DOHH2 (cell line): ENCODE measurements around the gene FABP1.

Source experiments
- H3F3A ChIP-seq: fragments of 200-600 bp; sonication (generic), shearing (Covaris generic); 2 replicates; pipeline ENCODE4 v1.6.0; 2016; ENCODE audit warnings: antibody characterized with exemption, mild to moderate bottlenecking; ENCODE audit not compliant: control insufficient read depth, insufficient read depth
- H3K27ac ChIP-seq: fragments of 200-600 bp; sonication (generic); 2 replicates; pipeline ENCODE4 v1.5.1; 2014; ENCODE audit warnings: low read depth, mild to moderate bottlenecking, low read length, moderate library complexity
- H3K27me3 ChIP-seq: fragments of 200-600 bp; sonication (generic); 2 replicates; pipeline ENCODE4 v1.6.1; 2014; ENCODE audit warnings: mild to moderate bottlenecking, low read length, mixed read lengths; ENCODE audit not compliant: control insufficient read depth
- H3K36me3 ChIP-seq: fragments of 200-600 bp; sonication (generic); 2 replicates; pipeline ENCODE4 v1.6.1; 2014; ENCODE audit warnings: mild to moderate bottlenecking, low read length, moderate library complexity, mixed read lengths; ENCODE audit not compliant: control insufficient read depth
- H3K4me1 ChIP-seq: fragments of 200-600 bp; sonication (generic); 2 replicates; pipeline ENCODE4 v1.6.1; 2014; ENCODE audit warnings: mild to moderate bottlenecking, low read length, mixed read lengths; ENCODE audit not compliant: control insufficient read depth
- H3K4me2 ChIP-seq: fragments of 200-600 bp; sonication (generic); 2 replicates; pipeline ENCODE4 v1.6.0; 2014; ENCODE audit warnings: mild to moderate bottlenecking, low read length, moderate library complexity
- H3K4me3 ChIP-seq: fragments of 200-600 bp; sonication (generic); 2 replicates; pipeline ENCODE4 v1.5.1; 2014; ENCODE audit warnings: mild to moderate bottlenecking, low read length, mixed read lengths
- H3K79me2 ChIP-seq: fragments of 200-600 bp; sonication (generic); 2 replicates; pipeline ENCODE4 v1.6.1; 2014; ENCODE audit warnings: mild to moderate bottlenecking, low read length, mixed read lengths; ENCODE audit not compliant: control insufficient read depth
- H3K9me2 ChIP-seq: fragments of 200-600 bp; sonication (generic); replicated peaks from 2 replicates; pipeline ENCODE4 v1.6.1; 2014; ENCODE audit warnings: mild to moderate bottlenecking, low read length, mixed read lengths; ENCODE audit not compliant: control insufficient read depth
- H3K9me3 ChIP-seq: fragments of 200-600 bp; sonication (generic); 2 replicates; pipeline ENCODE4 v1.6.1; 2014; ENCODE audit warnings: antibody characterized with exemption, low read length, mixed read lengths; ENCODE audit not compliant: control insufficient read depth, insufficient read depth
- H4K20me1 ChIP-seq: fragments of 200-600 bp; sonication (generic); 2 replicates; pipeline ENCODE4 v1.6.0; 2014; ENCODE audit warnings: low read depth, mild to moderate bottlenecking, antibody characterized with exemption, low read length, moderate library complexity; ENCODE audit not compliant: control insufficient read depth, insufficient read depth
- EZH2phosphoT487 ChIP-seq: fragments of 200-600 bp; sonication (generic); IDR thresholded peaks from 2 replicates; pipeline ENCODE4 v1.6.1; 2017; ENCODE audit warnings: borderline replicate concordance, mild to moderate bottlenecking, antibody characterized with exemption, low read length, moderate library complexity, mixed read lengths
- TF ChIP-seq, protein P1 (sequence below): fragments of 200-600 bp; sonication (generic); IDR thresholded peaks from one replicate; pipeline ENCODE4 v1.5.1; 2014; ENCODE audit warnings: antibody characterized with exemption, mild to moderate bottlenecking, low read depth, low read length; ENCODE audit not compliant: poor library complexity, severe bottlenecking

FABP1 gene

DNA sequence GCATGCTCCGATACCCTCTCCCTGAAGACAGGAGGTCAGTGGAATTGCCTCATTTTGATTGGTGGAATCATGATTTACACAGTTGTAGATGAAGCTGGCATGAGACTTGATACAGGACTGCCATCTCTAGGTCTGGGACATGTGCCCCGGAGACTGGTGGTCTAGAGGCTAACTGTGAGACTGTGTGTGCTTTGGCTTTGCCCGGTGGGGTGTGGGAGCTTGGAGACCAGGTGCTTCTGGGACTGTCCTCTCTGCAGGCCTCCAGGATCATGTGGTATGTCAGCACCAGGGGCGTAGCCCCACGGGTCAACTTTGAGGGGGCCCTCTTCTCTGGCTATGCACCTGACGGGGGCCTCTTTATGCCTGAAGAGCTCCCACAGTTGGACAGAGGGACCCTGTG, 45.0 kb upstream of the FABP1 start:
- Histone ChIP-seq H3K4me1 (0 out of 2 replicates have a peak, but pooled peaks cover 4% of the 10 kb centered on the region), H3K4me3 (no peak overlapping the region), H3K4me2 (no peak overlapping the region), H4K20me1 (no peaks in the 10 kb centered on the region), H3K79me2 (no peaks in the 10 kb centered on the region), H3F3A (no peaks in the 10 kb centered on the region), H3K27ac (no peak overlapping the region), H3K27me3 (peaks cover 7% of the 10 kb centered on the region; the same call in 1 of the 2 replicates), H3K9me3 (no peaks in the 10 kb centered on the region), H3K9me2 (no peaks in the 10 kb centered on the region), H3K36me3 (no peaks in the 10 kb centered on the region)
- TF ChIP-seq, protein P1, sequence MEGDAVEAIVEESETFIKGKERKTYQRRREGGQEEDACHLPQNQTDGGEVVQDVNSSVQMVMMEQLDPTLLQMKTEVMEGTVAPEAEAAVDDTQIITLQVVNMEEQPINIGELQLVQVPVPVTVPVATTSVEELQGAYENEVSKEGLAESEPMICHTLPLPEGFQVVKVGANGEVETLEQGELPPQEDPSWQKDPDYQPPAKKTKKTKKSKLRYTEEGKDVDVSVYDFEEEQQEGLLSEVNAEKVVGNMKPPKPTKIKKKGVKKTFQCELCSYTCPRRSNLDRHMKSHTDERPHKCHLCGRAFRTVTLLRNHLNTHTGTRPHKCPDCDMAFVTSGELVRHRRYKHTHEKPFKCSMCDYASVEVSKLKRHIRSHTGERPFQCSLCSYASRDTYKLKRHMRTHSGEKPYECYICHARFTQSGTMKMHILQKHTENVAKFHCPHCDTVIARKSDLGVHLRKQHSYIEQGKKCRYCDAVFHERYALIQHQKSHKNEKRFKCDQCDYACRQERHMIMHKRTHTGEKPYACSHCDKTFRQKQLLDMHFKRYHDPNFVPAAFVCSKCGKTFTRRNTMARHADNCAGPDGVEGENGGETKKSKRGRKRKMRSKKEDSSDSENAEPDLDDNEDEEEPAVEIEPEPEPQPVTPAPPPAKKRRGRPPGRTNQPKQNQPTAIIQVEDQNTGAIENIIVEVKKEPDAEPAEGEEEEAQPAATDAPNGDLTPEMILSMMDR = no peak
- TF ChIP-seq EZH2phosphoT487 = no peak

DNA sequence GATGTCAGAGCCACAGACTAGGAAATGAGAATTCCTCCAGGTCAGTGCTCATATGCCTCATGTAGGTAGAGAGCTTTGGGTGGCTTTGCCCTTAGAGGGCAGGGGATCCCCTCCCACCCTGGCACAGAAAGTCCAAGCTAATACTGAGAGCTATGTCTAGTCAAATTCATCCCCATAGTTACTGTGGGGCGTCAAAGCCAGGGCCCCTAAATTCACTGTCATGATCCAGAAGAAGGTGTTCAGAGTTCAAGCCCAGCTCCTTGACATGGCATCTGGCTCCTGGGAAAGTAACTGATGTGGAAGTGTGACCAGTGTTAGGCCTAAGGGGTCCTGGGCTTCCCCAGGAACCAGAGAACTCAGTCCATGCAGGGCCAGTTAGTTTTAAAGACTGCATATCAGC, 44.1 kb upstream of the FABP1 start:
- Histone ChIP-seq H4K20me1 (no peaks in the 10 kb centered on the region), H3K9me2 (no peaks in the 10 kb centered on the region), H3K36me3 (no peaks in the 10 kb centered on the region), H3K27me3 (no peaks in the 10 kb centered on the region), H3K27ac (no peak overlapping the region), H3K4me2 (no peak overlapping the region), H3F3A (no peaks in the 10 kb centered on the region), H3K4me1 (0 out of 2 replicates have a peak, but pooled peaks cover 4% of the 10 kb centered on the region), H3K4me3 (no peak overlapping the region), H3K79me2 (no peaks in the 10 kb centered on the region), H3K9me3 (no peaks in the 10 kb centered on the region)
- TF ChIP-seq, protein P1 = no peak

DNA sequence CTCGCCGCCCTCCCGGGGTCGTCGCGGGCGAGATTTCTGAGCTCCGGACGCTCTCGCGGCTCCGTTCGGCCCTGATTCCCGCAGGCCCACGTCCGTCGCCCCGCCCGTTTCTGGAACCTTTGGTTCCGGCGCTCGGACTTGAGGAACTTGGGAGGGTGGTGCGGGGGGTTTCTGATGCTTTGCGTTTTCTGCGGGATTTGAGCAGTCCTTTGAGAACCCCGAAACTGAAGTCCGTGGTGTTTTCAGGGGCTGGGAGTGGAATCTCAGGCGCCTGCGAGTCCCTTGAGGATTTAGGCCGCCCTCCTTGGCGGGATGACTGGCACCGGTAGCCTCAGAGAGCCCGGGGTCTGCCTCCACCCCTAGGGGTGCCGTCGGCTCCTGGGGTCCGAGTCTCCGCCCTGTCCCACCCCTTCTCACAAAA, 42.6 kb upstream of the FABP1 start:
- Histone ChIP-seq H3K36me3 (no peaks in the 10 kb centered on the region), H3K4me2 (peak overlapping the region; percentile 31), H3K4me3 (peak overlapping the region; percentile 24), H3K9me2 (no peaks in the 10 kb centered on the region), H3K79me2 (no peaks in the 10 kb centered on the region), H3F3A (no peaks in the 10 kb centered on the region), H3K27ac (no peak overlapping the region), H3K9me3 (no peaks in the 10 kb centered on the region), H3K27me3 (no peaks in the 10 kb centered on the region), H3K4me1 (no peaks in the 10 kb centered on the region), H4K20me1 (no peaks in the 10 kb centered on the region)
- no peak for TF ChIP-seq EZH2phosphoT487
- TF ChIP-seq, protein P1 = no peak

DNA sequence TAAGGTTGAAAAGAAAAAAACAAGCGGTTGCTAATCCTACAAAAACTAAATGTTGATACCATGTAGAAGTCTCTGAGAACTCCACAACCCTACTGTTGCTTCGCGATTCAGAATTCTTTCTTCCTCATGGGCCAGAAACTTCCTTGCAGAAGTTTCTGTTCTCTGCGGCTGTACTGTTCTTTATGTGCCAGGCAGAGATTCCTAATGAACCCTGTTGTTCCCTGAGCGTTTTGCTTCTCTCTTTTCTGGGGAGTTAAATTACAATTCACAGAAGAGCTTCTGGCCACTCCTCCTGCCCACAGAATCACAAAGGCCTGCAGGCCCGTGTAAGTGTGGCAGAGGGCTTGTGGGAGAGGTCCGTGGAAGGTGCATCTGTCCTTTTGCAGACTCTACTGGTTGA, 40.5 kb upstream of the FABP1 start:
- Histone ChIP-seq H3K4me1 (no peaks in the 10 kb centered on the region), H3F3A (no peaks in the 10 kb centered on the region), H3K4me2 (no peak overlapping the region), H3K9me3 (no peaks in the 10 kb centered on the region), H3K79me2 (no peaks in the 10 kb centered on the region), H4K20me1 (no peaks in the 10 kb centered on the region), H3K27me3 (no peaks in the 10 kb centered on the region), H3K4me3 (no peak overlapping the region), H3K36me3 (no peaks in the 10 kb centered on the region), H3K27ac (no peak overlapping the region), H3K9me2 (no peaks in the 10 kb centered on the region)
- TF ChIP-seq, protein P1 = no peak
- no peak for TF ChIP-seq EZH2phosphoT487
